SU-DHL-6 (cell line): ENCODE results near the gene FOXN3.

Source experiments
- H2AFZ ChIP-seq: fragments of 200-600 bp; sonication (generic); 2 replicates; pipeline ENCODE4 v1.6.1; 2014; ENCODE audit warnings: low read depth, mild to moderate bottlenecking, moderate library complexity, mixed read lengths, antibody characterized with exemption, low read length; ENCODE audit not compliant: severe bottlenecking
- H3F3A ChIP-seq: fragments of 200-600 bp; shearing (Covaris generic); 2 replicates; pipeline ENCODE4 v1.6.0; 2016; ENCODE audit warnings: antibody characterized with exemption, mild to moderate bottlenecking; ENCODE audit not compliant: insufficient read depth
- H3K27ac ChIP-seq: fragments of 200-600 bp; sonication (generic); 2 replicates; pipeline ENCODE4 v1.5.1; 2016; ENCODE audit warnings: low read depth, mild to moderate bottlenecking, low read length, moderate library complexity, mixed read lengths
- H3K27me3 ChIP-seq: fragments of 200-600 bp; sonication (generic), shearing (Covaris generic); 2 replicates; pipeline ENCODE4 v1.6.0; 2014; ENCODE audit warnings: mild to moderate bottlenecking, low read length
- H3K36me3 ChIP-seq: fragments of 200-600 bp; sonication (generic); 2 replicates; pipeline ENCODE4 v1.6.1; 2014; ENCODE audit warnings: mild to moderate bottlenecking, low read length, mixed read lengths
- H3K4me2 ChIP-seq: fragments of 300-600, 200-600 bp; shearing (Covaris generic), sonication (generic); 2 replicates; pipeline ENCODE4 v1.6.0; 2014; ENCODE audit warnings: low read length, low read depth, mild to moderate bottlenecking; ENCODE audit not compliant: poor library complexity, severe bottlenecking
- H3K4me3 ChIP-seq: fragments of 200-600 bp; sonication (generic); 2 replicates; pipeline ENCODE4 v1.5.1; 2014; ENCODE audit warnings: antibody characterized with exemption, low read length, mild to moderate bottlenecking, mixed read lengths; ENCODE audit not compliant: insufficient read depth, poor library complexity, severe bottlenecking
- H3K79me2 ChIP-seq: fragments of 200-600 bp; sonication (generic); 2 replicates; pipeline ENCODE4 v1.6.1; 2014; ENCODE audit warnings: mild to moderate bottlenecking, low read length, moderate library complexity; ENCODE audit not compliant: insufficient read depth
- H3K9ac ChIP-seq: fragments of 200-600 bp; sonication (generic); 2 replicates; pipeline ENCODE4 v1.7.0; 2014; ENCODE audit warnings: mild to moderate bottlenecking, low read length
- H3K9me2 ChIP-seq: fragments of 200-600 bp; sonication (generic); replicated peaks from 2 replicates; pipeline ENCODE4 v1.6.1; 2014; ENCODE audit warnings: low read length; ENCODE audit not compliant: insufficient read depth
- H3K9me3 ChIP-seq: fragments of 200-600 bp; sonication (generic); 2 replicates; pipeline ENCODE4 v1.6.1; 2014; ENCODE audit warnings: low read length, mixed read lengths; ENCODE audit not compliant: insufficient read depth
- H4K20me1 ChIP-seq: fragments of 200-600 bp; sonication (generic); 2 replicates; pipeline ENCODE4 v1.6.1; 2014; ENCODE audit warnings: low read depth, mild to moderate bottlenecking, antibody characterized with exemption, low read length, moderate library complexity, mixed read lengths
- CTCF ChIP-seq: fragments of 200-600 bp; sonication (generic); IDR thresholded peaks from one replicate; pipeline ENCODE4 v1.5.1; 2017; ENCODE audit warnings: antibody characterized with exemption, mild to moderate bottlenecking, low read length, moderate library complexity; ENCODE audit not compliant: insufficient read depth, poor library complexity, severe bottlenecking
- EZH2phosphoT487 ChIP-seq: fragments of 200-600 bp; sonication (generic), shearing (Covaris generic); conservative IDR thresholded peaks from 2 replicates; pipeline ENCODE4 v1.6.1; 2018; ENCODE audit warnings: mild to moderate bottlenecking, antibody characterized with exemption, low read length, moderate library complexity, mixed read lengths

FOXN3 gene

GRCh38 chr14:89280600-89280999 is 136.4 kb downstream of the FOXN3 start:
- Histone ChIP-seq H3K79me2 (peaks cover 34% of the 10 kb centered on the region), H3K36me3 (peaks cover 3% of the 10 kb centered on the region; the same call in 1 of the 2 replicates), H3K4me3 (no peak overlapping the region), H3K4me2 (no peak overlapping the region), H4K20me1 (no peaks in the 10 kb centered on the region), H3K27ac (no peak overlapping the region), H3F3A (no peaks in the 10 kb centered on the region), H3K27me3 (no peaks in the 10 kb centered on the region), H2AFZ (no peak overlapping the region), H3K9ac (no peak overlapping the region), H3K9me3 (no peaks in the 10 kb centered on the region), H3K9me2 (no peaks in the 10 kb centered on the region)
- no peak for TF ChIP-seq EZH2phosphoT487
- no peak for TF ChIP-seq CTCF

GRCh38 chr14:89279649-89280232 is 137.3 kb downstream of the FOXN3 start:
- no peaks in the 10 kb centered on the region for H3K27me3 ChIP-seq
- H3F3A ChIP-seq, result no peaks in the 10 kb centered on the region
- peaks cover 3% of the 10 kb centered on the region; the same call in 1 of the 2 replicates for H3K36me3 ChIP-seq
- H2AFZ ChIP-seq, result no peak overlapping the region
- H3K27ac ChIP-seq, result no peak overlapping the region
- no peak overlapping the region for H3K4me2 ChIP-seq
- H3K79me2 ChIP-seq, result peaks cover 32% of the 10 kb centered on the region; the same call in 1 of the 2 replicates
- TF ChIP-seq CTCF (no peak), EZH2phosphoT487 (no peak)
- no peaks in the 10 kb centered on the region for H3K9me3 ChIP-seq
- H3K4me3 ChIP-seq, result no peak overlapping the region
- no peaks in the 10 kb centered on the region for H4K20me1 ChIP-seq
- H3K9ac ChIP-seq, result no peak overlapping the region
- H3K9me2 ChIP-seq, result no peaks in the 10 kb centered on the region

- H3K4me2 ChIP-seq, result no peak overlapping the region
- no peak for TF ChIP-seq CTCF
- no peak for TF ChIP-seq EZH2phosphoT487
- H3K27me3 ChIP-seq, result no peaks in the 10 kb centered on the region
- H3F3A ChIP-seq, result no peaks in the 10 kb centered on the region
- H3K9me3 ChIP-seq, result no peaks in the 10 kb centered on the region
- H3K36me3 ChIP-seq, result peaks cover 3% of the 10 kb centered on the region; the same call in 1 of the 2 replicates
- no peak overlapping the region for H3K4me3 ChIP-seq
- H2AFZ ChIP-seq, result no peak overlapping the region
- peaks cover 47% of the 10 kb centered on the region for H3K79me2 ChIP-seq
- no peaks in the 10 kb centered on the region for H3K9me2 ChIP-seq
- no peaks in the 10 kb centered on the region for H4K20me1 ChIP-seq
- no peak overlapping the region for H3K9ac ChIP-seq
- 0 out of 2 replicates have a peak overlapping the region, but pooled peaks have one; percentile 0 for H3K27ac ChIP-seq
These were observed 139.8 kb downstream of the FOXN3 start for GRCh38 chr14:89277203-89277602.
